ENCODE results near the gene ITSN2.
A peak's percentile ranks its signal among the peaks of the same experiment; 100 is the strongest.
"Not testable (repeated sequence)": the region's sequence is repeated elsewhere in the genome, so short reads cannot be mapped to it uniquely, and the experiment has no call there.

ITSN2 gene

DNA sequence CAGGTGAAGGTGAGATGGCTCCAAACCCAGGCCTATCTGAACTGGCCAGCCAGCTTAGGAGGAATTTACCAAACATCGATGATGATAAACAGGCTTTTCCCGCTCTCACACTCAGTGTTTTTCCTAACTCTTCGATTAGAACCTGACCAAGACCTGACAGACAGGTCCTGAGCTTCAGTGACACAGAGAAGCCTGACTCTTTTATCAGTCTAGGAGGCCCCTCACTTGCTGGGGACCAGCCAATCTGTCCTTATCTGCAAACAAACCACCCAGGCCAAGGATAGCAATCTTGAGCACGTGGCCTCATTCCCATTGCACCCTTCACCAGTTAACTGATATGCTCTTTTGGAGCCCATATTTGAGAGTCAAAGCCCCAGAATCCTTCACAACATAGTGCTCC is 1.9 kb upstream of the ITSN2 start:
- no peak for DNase-seq

DNA sequence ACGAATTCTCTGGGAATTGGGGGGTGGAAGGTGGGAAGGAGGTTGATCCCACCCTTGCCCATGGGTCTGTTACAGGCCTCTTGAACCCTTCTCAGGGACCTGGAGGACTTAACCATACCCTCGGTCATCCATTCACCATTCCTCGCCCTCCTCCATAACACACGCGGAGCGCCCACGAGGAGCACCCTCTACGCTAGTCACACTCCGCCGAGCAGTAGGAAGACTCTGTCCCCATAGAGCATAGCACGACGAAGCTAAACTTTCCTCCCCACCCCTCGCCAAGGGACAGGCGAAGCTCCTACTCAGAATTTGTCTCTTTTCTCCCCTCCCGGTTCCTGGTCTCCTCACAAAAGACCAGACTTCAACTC is 611 bp upstream of the ITSN2 start:
- no peak for DNase-seq

DNA sequence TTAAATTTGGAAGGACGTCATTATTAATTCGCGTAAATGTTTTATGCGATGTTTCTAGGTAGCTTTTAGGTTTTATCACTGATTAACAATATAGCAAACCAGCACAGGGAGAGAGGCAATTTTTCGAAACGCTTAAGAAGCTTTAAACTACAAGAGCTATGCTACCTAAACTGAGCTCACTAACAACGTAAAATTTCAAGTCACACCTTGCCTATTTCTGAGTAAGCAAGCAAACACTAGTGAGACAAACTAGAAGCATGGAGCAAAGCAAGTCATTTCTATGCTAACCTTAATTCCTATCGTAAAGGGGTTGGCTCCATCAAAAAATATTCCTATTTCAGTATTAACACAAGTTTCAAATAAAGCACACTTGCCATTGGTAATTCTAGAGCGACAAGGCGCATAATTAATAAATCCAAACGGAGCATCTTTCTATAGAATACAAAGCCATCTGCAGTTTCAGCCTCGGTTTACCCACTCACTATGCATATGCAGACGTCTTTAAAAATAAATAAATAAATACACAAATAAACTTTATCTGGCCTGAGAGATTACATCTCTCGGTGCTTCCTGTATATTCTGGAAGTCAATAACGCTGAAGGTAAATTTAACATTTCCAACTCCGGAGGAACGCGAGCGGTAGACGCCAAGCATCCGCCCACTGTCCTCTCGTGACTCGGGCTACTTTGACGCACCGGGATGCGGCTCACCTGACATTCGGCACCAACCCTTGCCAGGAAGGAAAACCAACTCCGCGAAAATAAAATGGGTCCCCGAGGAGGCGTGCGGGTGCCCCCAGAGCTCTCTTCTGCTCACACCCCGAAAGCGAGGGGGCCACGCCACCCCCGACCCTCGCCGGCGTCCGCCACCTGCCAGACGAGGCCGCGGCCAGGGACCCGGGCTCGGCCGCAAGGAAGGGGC is 947 bp downstream of the ITSN2 start:
- peak; percentile 46 to 66 for DNase-seq

DNA sequence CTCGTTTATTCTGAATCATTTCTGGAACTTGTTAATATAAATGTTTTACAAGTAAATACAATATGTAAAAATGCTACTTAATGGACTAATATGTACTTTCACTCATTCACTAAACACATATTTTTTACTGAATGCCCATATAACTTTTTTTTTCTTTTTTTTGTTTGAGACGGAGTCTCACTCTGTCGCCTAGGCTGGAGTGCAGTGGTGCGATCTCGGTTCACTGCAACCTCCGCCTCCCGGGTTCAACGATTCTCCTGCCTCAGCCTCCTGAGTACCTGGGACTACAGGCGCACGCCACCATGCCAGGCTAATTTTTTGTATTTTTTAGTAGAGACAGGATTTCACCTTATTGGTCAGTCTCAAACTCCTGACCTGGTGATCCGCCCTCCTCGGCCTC is 2.6 kb downstream of the ITSN2 start:
- not testable (repeated sequence) for DNase-seq

DNA sequence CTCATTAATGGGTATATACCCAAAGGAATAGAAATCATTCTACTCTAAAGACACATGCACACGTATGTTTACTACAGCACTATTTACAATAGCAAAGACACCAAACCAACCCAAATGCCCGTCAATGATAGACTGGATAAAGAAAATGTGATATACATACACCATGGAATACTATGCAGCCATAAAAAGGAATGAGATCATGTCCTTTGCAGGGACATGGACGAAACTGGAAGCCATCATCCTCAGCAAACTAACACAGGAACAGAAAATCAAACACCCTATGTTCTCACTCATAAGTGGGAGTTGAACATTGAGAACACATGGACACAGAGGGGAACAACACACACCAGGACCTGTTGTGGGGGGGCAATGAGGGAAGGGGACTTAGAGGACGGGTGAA is 3.2 kb downstream of the ITSN2 start:
- DNase-seq, result not testable (repeated sequence)

DNA sequence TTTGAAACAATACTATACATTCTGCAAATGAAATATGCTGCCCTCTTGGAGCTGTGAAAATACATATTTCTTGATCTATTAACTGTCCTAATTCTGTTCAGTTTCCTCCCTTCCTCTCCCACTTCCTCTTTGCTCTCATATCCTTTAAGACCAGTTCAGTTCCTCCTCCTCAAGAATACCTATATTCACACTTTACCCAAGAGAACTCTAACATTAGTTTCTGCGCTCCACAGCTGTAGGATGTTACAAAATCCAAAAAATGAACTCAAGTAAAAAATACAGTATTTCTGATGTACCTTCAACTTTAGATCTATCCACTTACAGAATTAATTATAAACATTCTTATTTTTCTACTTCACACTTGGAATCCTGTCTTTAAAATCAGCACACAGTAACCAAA is 5.4 kb downstream of the ITSN2 start:
- no peak for DNase-seq

DNA sequence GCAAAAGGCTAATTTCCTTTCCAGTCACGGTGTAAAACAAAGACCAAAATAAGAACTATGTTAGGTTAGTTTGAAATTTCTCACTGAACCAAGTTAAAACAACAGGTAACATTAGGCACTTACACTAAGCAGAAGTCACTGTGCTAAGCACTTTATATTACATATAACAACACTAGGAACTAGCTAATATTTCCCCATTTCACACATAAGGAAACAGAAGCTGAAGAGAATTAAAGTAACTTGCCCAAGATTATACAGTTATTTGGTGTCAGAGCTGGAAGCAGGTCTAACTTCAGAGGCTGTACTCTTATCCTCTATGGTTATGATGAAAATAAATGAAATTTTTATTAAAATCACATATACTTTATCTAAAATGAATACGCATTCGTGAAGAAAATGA is 5.9 kb downstream of the ITSN2 start:
- no peak for DNase-seq

DNA sequence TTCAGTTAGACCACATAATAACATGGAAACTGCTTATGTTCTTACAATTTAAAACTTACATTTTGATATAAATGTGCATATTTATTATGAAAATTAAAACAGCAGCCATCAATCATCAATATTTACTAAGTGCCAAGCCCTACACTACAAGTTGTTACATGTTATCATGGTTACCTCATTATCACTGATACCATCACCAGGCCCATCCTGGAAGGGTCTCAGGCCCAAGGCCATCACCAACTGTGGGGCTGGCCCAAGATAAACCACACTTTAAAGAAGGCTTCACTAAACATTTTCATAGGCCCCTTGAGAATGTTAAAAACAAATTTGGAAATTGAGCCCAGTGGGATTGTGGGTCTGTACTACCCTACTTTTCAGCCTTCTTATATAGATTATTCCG is 6.4 kb downstream of the ITSN2 start:
- DNase-seq, result no peak

DNA sequence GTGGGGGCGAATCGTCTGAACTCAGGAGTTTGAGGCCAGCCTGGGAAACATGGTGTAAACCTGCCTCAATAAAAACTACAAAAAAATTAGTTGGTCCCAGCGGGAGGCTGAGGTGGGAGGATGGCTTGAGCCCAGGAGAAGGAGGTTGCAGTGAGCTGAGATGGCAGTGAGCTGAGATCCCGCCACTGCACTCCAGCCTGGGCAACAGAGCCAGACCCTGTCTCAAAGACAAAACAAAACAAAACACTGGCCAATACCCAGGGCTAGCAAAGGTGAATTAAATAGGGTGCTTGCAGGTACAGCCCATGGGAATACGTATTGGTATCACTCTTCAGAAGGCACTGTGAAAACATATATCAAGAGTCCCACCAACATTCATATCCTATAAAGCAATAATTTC is 7.0 kb downstream of the ITSN2 start:
- no peak for DNase-seq

DNA sequence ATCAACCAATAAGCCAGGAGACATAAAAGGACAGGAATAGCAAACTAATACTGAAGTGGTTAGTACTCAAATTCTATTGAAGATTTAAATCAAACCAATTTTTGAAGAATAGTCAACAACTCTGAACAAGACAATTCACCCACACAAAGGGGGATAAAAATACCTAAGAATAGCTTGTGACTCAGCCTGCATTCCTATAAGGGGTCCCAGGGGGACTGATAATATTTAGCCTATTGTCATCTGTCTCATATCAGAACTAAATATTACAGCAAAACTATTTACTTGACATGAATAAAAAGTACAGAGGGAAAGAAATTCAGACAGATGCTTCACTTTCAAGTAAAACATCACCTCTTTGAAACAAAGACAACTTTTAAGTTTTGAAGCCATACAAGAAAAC is 7.7 kb downstream of the ITSN2 start:
- DNase-seq, result no peak

DNA sequence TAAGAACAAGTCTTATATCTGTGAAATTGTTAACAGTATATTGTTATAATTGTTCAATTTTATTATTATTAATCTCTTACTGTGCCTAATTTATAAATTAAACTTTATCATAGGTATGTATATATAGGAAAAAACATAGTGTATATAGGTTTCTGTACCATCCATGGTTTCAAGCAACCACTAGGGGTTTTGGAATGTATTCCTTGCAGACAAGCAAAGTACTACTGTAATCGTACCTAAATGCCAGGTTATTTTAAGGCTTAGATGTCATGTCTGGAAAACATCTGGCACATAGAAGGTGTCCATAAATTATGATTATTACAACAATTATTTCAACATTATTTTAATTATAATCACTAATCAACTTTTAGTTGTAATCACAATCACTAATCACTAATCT is 8.4 kb downstream of the ITSN2 start:
- DNase-seq, result no peak

DNA sequence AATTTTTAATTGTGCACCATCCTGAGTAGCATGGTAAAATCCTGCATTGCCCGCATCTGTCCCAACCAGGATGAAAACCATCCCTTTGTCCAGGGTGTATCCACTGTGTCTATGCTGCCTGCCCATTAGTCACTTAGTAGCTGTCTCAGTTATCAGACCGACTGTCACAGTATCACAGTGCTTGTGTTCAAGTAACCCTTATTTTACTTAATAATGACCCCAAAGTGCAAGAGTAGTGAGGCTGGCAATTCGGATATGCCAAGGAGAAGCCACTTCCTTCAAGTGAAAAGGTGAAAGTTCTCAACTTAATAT is 8.8 kb downstream of the ITSN2 start:
- DNase-seq, result no peak

DNA sequence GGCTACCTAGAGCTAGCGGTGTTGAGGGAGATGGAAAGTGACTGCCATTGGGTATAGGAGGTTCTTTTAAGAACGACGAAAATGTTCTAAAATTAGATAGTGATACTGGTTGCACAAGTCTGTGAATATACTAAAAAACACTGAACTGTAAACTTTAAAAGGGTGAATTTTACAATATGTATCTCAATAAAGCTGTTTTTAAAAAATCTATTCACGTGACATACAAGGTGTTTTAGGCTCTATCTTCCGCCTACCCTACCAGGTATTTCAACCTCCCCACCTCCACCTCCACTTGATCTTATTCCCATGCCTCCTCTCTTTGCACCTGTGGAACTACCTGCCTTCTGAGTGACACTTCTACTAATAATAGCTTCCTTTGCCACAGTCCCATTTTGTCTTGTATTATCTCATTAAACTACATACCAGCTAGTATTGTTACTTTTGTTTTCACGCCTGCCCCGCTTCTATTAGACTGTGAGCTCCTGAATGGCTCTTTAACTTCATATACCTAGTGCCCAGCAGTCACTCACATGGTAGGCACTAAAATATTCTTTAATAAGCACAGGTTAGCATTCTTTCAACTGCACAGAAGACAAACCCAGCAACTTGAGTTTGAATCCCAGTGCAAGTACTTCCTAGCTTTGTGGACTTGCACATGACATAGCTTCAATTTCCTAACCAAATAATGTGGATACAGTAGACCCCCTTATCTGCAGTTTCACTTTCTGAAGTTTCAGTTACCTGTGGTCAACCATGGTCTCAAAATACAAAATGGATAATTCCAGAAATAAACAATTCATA is 9.3 kb downstream of the ITSN2 start:
- no peak for DNase-seq

DNA sequence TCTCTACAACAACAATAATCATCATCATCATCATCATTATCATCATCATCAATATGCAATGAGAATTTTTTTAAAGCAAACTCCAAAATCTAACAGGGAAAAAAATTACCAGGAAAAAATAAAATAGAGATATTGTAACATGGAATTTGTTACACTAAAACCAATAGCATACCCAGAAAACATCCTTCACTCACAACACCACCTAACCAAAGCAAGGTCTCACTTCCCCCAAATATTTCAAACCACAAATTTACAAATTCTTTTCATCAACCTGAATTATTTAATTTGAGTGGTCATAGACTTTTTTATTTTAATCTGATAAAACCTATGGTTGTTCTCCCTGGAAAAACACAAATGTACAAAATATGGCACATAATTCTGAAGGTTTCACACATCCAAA is 11.2 kb downstream of the ITSN2 start:
- no peak for DNase-seq

DNA sequence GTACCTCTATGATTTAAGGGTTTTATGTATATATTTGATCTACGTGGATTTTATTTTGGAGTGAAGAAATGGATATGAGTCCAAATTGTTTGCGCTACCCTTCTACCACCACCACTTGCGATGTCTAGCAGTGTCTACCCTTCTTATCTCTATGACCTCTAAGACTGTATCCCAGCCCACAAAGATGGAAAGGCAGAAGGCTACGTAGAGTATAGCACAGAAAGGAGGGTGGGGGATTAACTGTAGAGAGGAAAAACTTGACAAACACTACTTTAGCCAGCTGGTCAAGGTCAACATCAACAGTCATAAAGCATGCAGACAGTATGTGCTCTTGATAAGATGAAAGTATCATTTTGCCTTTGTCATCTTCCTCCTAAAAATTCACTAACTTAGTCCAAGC is 14.4 kb downstream of the ITSN2 start:
- DNase-seq, result no peak

DNA sequence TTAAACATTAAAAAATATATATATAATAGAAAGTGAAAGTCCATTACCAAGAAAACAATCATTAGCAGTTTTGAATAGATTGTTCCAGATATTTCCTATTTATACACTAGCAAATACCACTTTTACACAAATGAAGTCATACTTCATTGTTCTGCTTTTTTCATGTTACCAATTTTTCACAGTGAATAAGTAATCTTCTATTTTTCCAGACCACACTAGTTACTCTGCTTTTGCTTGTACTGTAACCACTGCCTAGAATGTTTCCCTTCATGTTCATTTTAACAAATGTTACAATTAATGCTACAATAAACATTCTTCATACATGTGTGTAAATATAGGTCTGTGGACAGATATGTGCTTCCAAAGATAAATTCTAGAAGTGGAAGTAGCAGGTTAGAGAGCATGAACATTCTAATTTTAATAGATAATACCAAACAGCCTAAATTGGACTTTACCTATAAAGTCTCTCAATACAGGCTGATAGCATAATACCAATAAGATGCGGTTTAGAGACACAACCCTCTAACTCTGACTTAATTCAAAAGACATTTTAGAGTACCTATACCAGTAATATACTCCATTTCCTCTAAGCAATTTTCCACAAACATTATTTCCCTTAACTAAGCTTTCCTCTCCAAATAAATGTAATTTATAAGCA is 17.0 kb downstream of the ITSN2 start:
- no peak for DNase-seq

DNA sequence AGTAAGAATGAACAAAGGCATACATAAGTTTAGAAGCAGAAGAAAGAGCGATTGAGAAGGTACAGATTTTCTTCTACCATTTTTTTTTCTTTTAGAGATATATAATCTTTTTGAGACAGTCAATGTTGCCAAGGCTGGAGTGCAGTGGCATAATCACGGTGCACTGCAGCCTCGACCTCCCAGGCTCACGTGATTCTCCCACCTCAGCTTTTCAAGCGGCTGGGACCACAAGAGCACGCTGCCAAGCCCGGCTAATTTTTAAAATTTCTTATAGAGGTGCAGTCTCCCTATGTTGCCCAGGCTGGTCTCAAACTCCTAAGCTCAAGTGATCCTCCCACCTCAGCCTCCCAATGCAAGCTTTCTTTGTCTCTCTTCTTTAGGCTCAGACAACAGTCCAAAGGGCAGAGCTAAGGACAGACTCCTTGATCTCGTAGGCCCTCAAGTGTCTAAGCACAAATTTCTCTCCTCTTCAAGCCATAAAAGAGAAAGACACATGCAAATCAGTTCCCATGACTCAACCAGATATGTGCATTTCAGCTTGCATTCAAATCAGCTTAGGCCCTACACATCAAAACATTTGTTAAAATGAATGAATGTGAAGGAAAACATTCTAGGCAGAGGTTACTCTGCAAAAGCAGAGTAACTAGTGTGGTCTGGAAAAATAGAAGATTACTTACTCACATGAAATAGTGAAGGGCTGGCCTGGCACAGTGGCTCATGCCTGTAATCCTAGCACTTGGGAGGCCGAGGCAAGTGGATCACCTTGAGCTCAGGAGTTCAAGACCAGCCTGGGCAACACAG is 18.0 kb downstream of the ITSN2 start:
- no peak for DNase-seq

DNA sequence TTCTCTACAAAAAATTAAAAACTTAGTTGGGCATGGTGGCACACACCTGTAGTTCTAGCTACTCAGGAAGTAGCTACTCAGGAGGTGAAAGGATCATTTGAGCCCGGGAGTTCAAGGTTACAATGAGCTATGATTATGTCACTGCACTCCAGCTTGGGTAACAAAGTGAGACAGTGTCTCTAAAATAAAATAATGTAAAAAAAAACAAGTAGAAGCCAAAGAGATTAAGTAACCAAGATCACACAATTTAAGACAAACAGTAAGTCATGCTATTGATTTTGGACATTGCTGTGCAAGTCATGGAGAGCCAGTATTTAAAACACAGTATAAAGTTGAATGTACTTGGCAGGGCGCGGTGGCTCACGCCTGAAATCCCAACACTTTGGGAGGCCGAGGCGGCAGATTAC is 20.5 kb downstream of the ITSN2 start:
- DNase-seq, result no peak

DNA sequence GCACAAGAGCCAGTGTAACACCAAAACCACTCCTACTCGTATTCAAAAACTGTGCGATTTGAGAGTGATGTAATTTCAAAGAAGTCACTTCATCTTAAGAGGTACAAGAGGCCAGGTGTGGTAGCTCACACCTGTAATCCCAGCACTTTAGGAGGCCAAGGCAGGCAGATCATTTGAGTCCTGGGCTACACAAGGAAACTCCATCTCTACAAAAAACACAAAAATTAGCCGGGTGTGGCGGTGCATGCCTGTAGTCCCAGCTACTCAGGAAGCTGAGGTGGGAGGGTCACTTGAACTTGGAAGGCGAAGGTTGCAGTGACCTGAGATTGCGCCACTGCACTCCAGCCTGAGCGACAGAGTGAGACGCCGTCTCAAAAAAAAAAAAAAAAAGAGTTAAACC is 21.2 kb downstream of the ITSN2 start:
- DNase-seq, result not testable (repeated sequence)

DNA sequence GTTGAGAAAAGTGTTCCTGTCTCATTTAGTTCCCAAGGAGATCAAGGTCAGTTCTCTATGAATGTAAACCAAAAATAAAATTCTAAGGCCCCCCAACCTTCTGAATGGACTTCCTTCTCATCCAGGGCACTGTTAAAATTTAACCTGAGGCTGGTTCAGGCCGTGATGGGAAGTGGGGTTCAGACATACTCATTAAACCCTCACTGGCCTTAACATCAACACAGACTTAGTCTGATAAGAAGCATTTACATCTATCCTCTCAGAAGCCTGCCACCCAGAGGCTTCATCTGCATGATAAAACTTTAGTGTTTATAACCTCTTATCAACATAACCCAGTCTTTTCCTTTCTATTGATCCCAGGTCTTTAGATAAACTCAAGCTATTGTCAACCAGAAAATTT is 22.4 kb downstream of the ITSN2 start:
- DNase-seq, result no peak

DNA sequence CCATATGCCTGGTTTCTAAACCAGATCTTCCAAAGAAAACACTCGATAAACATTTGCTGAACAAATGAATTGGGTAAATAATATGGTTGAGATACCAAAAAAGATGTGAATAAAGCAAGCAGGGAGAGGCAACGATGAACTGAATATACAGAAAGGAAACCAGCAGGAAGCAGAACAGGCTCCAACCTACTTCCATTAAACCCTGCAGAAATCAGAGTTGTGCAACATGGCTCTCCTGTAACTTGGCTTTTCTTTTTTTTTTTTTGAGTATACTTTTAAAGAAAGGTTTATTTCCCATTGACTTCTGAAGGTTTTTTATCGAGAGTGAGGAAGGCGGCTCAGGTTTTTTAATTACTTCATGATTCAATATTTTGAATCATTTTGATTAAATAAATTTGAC is 23.5 kb downstream of the ITSN2 start:
- DNase-seq, result no peak

DNA sequence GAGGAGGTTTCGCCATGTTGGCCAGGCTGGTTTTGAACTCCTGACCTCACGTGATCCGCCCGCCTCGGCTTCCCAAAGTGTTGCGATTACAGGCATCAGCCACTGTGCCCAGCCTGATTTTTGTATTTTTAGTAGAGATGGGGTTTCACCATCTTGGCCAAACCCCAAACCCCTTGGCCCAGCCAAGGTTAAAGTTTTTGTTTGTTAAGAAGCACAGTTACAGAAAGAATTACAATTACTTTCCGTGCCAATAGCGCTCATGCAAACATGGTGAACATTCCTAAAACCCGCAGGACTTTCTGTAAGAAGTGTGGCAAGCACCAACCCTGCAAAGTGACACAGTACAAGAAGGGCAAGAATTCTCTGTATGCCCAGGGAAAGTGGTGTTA is 26.1 kb downstream of the ITSN2 start:
- DNase-seq, result no peak
